GM10266 (cell line): ENCODE data around the gene IRF8.
"Not testable (repeated sequence)": the region's sequence is repeated elsewhere in the genome, so short reads cannot be mapped to it uniquely, and the experiment has no call there.

ENCODE experiments used
- DNase-seq: peaks from one replicate; pipeline ENCODE4 v3.0.0; 2012; ENCODE audit errors: extremely low spot score
- CTCF ChIP-seq: IDR thresholded peaks from 2 replicates; pipeline ENCODE4 v1.5.1; 2012; ENCODE audit warnings: mild to moderate bottlenecking, low read depth; ENCODE audit not compliant: control insufficient read depth, insufficient read depth; ENCODE audit errors: missing control alignments

Gene IRF8

GRCh38 chr16:85869785-85870558, 29.0 kb upstream of the IRF8 start:
- TF ChIP-seq CTCF, result no peak
- no peak for DNase-seq

GRCh38 chr16:85871756-85872155, 27.2 kb upstream of the IRF8 start:
- no peak for TF ChIP-seq CTCF
- DNase-seq, result no peak

- no peak for DNase-seq
- no peak for TF ChIP-seq CTCF
Observed at GRCh38 chr16:85872734-85873133, 26.2 kb upstream of the IRF8 start.

- no peak for TF ChIP-seq CTCF
- DNase-seq, result no peak
Observed at GRCh38 chr16:85873153-85873552, 25.8 kb upstream of the IRF8 start.

GRCh38 chr16:85874031-85874430, 24.9 kb upstream of the IRF8 start:
- DNase-seq, result not testable (repeated sequence)

- no peak for DNase-seq
- TF ChIP-seq CTCF, result no peak
Observed at GRCh38 chr16:85878407-85878806, 20.6 kb upstream of the IRF8 start.

- no peak for TF ChIP-seq CTCF
- no peak for DNase-seq
Observed at GRCh38 chr16:85878875-85879274, 20.1 kb upstream of the IRF8 start.

- TF ChIP-seq CTCF, result no peak
- no peak for DNase-seq
Observed at GRCh38 chr16:85879549-85879948, 19.4 kb upstream of the IRF8 start.
